NCI-H2029 treated with DMSO at 0.1 percent for 48 hours (cell line): ENCODE data around the gene RETREG3.
A peak's percentile ranks its signal among the peaks of the same experiment; 100 is the strongest.
"Not testable (repeated sequence)": the region's sequence is repeated elsewhere in the genome, so short reads cannot be mapped to it uniquely, and the experiment has no call there.

ENCODE experiments used
- DNase-seq: peaks from one replicate; lab custom pipeline; 2025; lab: John Stamatoyannopoulos, UW

Gene RETREG3

DNA sequence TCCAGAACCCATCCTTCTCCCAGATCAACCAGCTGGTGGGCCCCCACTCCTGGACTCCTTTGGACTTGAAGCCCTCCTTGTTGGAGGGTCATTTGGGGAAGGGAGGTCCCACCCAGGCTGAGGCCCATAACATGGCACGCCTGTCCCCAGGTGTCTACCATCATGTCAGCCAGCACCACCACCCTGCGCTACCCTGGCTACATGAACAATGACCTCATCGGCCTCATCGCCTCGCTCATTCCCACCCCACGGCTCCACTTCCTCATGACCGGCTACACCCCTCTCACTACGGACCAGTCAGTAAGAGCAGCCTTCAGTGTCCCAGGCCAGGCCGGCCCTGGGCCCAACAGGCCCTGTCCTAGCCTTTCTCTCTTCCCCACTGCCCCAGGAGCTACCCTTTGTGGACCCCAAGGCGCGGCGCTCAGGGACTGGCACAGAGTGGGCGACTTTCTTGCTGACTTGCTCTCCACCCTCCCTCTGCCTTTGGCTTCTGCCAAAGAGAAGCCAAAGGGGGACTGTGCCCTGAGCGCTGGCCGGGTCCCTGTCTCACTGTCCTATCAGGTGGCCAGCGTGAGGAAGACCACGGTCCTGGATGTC, 4.6 kb upstream of the RETREG3 start:
- DNase-seq = no peak

DNA sequence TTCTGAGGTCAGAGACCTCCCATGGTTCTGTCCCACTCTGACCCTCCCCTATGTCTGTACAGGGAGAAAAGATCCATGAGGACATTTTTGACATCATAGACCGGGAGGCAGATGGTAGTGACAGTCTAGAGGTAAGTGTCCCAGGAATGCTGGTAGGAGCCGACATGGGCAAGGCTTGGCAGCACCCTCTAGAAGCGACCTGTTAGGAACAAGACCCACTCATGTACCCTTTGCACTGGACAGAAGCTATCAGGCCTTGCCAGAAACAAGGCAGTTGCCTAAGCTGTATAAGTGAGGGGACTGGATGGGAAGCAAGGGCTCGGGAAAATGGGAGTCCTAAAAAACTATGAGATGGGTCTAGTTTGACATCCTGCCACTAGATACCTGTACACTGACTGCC, 2.8 kb upstream of the RETREG3 start:
- no peak for DNase-seq

DNA sequence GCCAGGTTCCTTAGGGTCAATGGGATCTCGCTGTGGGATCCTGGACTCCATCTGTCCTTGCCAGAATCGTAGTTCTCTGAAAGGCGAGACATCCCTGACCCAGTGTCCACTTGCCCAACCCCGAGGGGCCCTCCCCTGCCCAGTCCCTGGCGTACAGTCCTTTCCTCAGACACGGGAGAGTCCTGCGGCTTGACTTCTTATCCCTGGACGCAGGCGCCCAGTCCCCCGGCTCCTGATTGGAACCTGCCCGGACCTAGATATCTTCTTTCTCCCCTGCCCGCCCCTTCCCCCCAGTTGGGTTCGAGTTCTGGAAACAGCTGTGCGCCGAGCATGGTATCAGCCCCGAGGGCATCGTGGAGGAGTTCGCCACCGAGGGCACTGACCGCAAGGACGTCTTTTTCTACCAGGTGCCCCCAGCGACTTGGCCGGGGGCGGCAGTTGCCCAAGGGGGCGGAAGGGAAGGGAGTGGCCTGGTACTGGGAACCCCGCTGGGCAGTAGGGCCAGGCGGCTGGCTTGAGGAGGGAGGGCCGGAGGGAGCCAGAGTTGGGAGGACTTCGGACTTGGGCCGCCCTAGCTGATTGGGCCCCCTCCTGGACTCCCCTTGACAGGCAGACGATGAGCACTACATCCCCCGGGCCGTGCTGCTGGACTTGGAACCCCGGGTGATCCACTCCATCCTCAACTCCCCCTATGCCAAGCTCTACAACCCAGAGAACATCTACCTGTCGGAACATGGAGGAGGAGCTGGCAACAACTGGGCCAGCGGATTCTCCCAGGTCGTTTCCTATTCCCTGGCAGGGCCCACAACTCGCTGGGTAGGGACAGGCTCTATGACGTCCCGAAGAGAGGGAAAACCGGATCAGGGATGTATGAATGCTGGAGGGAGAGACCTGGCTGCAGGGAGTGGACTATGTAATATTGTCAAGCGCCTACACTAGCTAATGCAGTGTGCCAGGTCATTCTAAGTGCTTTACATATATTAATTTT, 934 bp upstream of the RETREG3 start:
- not testable (repeated sequence) for DNase-seq

DNA sequence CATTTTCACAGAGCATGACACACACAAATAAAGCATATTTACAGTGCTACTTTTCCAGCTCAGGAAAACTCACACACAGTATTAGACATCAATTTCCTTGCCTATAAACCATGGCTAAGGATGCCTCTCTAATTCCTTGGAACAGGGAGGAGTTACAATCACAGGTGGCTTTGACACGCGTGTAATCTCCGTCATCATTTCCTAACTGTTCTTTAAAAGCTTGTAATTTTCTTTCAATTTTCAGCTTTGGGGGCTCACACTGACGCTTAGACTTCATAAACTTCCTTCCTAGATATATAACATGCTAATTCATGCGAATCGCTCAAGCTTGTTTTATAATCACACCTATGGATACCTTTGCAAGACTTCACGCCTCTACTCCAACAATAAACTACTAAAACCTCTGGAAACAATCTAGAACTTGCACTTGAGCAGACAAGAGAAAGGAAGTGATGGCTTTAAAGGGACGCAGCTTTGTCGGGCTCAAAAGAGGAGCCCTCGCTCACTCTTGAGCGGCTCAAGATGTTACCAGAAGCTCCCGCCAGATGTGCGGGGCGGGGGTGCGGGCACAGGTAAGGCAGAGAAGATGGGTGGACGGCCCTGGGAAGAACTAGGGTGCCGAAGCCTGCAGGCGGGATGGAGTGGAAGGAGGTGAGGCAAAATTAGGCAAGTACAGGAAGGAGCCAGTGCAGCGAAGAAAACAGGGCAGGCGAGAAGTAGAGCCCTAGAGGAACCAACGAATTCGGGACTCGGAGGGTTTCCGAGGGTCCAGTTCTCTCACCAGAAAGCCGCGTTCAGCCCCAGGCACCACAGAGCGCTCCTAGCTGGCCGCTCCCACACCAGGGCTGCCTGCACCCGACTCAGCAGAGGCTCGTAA, 631 bp downstream of the RETREG3 start:
- no peak for DNase-seq

DNA sequence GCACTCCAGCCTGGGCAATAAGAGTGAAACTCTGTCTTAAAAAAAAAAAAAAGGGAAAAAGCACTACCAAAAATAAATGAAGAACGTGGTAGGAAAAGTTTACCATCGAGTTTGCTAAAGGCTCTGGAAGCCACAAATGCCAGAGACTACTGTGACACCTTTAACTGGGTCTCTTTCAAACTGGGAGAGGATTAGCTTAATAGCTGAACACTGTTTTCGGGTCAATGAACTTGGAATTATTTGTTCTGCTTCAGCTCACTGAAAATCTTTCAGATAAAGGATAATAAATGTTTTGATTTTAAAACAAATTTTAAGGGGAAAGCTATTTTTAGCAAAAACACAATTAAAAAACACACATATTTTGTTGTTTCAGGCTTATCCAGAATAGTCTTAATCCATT, 1.4 kb downstream of the RETREG3 start:
- DNase-seq = no peak

DNA sequence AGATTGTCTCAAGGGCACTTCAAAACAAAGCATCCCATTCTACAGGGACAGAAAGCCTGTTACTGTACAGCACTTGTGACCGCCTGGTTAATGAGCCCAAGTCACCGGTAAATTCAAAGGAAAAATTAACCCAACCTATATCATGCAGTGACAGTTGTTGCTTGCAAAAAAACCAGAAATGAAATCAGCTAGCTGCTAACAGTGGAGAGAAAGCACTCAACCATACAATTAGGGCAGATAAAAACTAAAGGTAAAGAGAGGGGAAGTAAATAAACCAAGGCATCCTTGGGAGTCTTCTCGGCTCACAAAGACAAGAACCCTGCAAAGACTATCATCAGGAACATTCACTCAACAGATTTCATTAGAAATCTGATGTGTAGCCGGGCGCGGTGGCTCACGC, 5.9 kb downstream of the RETREG3 start:
- DNase-seq = no peak

DNA sequence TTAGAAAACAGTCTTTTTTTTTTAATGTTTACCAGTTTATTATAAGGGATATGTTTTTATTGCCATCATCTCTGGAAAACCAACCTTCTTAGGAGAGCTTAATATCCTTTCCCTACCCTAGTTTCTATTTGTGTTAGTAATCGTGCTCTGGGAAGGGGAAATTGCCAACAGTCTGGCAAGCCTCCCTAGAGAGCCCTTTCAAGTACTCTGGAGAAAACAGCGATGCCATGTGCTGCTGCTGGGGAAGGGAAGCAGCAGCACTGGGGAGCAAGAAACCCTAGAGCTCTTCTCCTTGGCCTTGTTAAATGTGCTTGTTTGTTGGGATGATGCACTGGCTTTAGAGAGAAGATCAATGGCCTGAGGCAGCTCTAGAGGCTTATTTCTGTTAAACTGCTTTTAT, 10.3 kb downstream of the RETREG3 start:
- DNase-seq = peak; percentile 52

DNA sequence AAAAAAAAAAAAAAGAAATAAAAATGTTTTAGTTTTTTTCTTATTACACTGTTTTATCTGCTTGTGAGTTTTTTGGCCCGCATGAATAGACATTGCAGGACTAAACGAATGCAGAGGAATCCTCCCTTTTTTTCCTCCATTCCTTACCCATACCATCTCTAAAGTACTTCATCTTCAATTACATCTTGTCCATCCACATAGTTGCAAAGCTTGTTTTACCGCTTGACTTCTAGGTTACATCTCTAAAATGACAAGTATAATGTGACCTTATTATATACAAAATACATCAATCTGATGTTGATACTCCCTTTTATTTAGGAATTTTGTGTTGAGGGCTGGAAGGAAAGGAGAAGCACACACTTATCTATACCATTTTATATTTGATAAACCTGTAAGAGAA, 12.8 kb downstream of the RETREG3 start:
- DNase-seq = no peak

DNA sequence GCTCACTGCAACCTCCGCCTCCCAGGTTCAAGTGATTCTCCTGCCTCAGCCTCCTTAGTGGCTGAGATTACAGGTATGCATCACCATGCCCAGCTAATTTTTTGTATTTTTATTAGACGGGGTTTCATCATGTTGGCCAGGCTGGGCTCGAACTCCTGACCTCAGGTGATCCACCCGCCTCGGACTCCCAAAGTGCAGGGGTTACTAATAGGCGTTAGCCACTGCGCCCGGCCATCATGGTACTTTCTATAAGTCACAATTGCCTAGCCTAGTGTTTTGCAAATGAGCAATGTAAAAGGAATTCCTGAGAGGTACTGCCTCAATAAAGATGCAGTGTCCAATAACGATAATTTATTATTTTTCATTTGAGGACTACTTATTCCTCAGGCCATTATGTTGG, 17.8 kb downstream of the RETREG3 start:
- no peak for DNase-seq

DNA sequence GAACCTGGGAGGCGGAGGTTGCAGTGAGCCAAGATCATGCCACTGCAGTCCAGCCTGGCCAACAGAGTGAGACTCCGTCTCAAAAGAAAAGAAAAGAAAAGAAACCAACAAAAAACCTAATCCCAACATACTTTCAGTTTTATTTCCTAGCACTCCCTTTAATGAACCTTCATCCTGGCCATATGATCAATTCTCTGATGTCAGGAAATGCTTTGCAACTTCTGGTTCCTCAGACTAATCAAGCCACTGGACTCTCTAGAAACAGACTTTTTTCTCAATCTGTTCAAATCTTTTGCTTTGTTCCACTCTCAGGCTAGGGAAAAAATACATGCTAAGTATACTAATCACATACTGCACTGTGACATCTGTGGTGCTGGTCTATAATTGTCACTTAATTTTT, 18.3 kb downstream of the RETREG3 start:
- no peak for DNase-seq

DNA sequence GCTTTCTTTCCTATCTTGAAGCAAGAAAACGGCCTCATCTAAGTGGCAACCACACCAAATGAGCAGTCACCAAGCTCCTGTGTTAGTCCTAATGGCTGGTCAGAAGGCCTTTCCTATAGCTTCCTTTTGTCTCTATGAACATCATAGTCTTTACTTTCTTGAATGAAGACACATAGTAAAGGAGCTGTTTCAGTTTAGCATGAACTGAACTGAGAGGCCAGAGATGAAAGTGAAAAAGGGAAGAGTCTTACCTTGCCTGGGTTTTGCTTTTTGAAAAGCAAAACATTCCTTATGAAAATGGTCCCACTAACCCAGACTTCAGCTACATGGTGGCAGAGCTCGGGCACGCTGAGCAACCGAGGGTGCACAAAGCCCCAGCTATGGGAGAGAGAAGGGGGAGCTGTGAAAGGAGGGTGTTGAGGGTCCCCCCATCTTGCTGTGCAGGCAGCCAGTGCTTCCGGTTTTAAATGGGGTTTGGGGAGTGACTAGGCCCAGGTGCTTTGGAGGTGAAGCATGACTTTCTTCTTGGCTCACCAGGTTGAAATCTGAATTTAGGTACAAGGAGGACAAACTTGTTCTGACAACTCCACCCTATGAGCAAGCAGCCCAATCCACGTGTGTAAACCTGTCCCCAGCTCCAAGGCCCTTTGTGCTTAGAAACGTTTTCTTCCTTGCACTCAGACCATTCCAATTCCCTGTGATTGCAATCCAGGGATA, 22.5 kb downstream of the RETREG3 start:
- no peak for DNase-seq

DNA sequence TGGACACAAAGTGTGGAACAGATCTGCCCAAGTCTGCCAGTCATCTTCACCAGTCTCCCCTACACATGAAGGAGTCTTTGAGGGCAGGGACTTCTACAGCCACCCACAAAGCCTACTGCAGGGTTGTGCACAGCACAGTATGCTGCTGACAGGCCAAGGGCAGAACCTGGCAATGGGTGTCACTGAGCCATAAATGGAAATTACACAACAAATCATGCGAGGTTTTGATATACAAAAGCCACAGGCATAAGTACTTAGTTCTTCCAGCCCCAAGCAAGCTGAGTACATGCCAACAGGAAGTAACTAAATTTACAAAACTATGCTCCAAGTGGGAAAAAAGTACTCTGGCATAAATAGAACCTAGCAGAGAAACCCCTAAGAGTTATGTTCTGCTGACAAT, 23.8 kb downstream of the RETREG3 start:
- DNase-seq = no peak

DNA sequence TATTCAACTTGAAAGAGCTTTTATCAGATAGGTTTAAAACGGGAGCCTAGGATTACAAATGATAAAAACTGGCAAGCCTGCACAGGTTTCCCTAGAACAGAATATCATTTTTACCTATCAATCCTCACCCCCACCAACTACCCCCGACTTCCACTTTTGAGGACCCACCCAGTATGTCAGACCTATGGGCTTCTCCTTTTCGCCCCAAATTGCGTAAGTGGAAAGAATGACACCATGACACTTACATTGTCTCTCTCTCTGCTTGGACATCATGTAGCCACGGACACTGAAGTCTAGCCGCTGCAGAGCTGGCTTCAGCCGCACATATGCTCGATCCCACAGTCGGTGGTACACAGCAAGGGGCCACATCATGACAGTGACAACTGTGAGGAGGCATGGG, 24.3 kb downstream of the RETREG3 start:
- no peak for DNase-seq

DNA sequence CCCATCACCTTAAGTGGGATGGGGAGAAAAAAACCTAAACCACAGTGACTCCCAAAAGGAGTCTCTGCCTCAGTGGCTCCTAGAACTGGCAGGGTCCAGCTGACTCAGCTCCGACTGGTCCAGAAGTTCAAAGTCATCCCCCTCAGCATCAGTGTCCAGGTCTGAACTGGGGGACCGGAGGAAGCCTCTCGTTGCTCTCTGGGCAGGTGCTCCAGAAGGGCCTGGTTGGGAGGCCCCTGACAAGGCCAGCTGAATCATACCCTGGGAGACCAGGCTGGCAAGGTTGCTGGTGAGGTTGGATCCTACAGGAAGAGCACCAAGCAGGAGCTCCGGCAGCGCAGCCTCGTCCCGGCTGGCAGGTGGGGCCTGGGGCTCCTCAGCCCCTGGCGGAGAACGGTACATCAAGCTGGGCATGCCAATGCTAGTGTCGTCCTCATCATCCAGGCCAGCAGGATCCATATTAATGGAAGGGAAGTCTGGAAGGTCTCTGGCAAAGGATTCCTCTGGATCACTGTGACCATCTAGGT, 27.4 kb downstream of the RETREG3 start:
- DNase-seq = no peak

DNA sequence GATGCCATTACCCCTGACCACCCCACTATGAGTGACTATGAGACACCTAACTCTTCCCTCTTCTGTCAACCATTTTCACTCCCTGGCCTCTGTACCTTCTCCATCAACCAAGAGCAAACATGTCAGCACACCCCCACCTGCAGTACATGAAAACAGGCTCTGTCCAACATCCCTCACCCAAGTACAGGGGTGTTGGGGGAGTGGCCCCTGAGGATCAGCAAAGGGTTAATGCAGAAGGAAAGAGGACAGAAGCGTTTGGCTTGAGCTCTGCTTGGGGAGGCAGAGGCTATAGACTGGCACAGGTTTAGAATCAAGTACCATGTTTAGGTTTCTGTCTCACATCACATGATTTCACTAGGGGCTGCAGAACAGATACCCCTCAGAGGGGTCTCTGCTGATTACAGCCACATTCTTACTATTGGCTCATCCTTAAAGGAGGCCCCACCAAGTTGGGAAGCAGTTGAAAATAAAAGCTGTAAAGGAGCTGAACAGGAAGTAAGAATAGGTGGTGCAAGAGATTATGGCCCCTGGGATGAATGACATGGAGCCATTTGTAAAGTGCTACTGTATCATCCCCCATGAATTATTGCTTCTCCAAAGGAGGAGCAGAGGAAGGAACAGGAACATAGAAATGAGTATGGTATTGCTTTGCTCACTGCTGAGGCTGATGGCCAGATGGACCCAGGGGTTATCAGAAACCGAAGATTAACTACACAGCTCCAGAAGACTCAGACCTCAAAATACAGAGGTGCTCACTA, 29.2 kb downstream of the RETREG3 start:
- DNase-seq = no peak

DNA sequence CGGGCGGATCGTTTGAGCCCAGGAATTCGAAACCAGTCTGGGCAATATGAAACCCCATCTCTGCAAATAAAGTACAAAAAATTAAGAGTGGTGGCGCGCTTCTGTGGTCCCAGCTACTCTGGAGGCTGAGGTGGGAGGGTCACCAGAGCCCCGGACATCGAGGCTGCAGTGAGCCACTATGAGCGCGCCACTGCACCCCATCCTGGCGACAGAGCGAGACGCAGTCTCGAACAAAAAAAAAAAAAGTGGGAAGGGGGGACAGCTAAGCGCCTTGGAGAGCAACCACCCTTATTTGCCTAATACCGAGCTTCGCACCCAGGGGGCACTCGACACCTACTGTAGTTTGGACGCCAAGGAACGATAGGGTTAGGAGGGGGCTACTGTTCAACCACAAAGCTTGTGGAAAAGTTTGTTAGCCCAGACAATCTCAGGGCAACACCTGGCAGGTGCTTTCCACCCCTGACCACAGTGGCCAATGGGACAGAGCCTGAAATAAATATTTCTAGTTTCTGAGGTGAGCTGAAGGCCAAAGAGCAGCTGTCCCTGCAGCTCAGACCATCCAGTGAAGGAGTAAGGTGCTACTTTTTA, 30.8 kb downstream of the RETREG3 start:
- DNase-seq = peak; percentile 22

DNA sequence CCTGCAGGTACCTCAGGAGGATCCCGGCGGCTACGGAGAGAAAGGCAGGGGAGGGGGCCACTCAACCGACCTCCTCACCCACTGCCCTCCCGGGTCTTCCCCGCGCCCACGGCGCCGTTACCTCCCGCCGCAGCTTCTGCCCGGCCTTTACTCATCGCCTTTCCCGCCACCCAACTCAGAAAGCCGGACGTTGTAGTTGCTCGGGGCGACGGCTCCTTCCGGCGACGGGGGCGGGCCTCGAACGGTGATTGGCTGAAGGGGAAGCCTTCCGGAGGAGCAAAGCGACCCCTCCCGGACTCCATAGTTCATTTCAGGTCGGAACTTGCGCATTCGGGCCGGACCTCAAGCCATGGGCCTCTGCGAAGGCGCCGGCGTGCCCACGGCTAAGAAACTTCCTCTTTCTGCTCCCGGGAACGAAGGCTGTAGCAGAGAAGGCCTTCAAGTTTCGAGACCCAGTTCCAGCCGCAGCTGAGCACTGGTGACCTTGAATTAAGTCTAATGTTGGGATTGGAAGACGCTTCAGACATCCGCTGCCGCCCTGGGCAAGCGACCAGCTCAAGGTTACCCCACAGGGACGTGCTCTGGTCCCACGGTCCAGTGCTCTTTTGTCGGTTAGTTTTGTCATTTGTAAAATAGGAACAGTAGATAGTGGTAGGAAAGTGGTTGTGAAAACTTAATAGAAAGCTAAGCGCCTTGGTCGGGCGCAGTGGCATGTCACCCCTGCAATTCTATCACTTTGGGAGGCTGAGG, 31.5 kb downstream of the RETREG3 start, which contains the start of gene PSMC3IP:
Gene PSMC3IP, minus strand, starts transcription at position 198 of the 750 bp plus-strand sequence. Its CDS starts 43 bp downstream, at position 155.
- peak; percentile 50 for DNase-seq

DNA sequence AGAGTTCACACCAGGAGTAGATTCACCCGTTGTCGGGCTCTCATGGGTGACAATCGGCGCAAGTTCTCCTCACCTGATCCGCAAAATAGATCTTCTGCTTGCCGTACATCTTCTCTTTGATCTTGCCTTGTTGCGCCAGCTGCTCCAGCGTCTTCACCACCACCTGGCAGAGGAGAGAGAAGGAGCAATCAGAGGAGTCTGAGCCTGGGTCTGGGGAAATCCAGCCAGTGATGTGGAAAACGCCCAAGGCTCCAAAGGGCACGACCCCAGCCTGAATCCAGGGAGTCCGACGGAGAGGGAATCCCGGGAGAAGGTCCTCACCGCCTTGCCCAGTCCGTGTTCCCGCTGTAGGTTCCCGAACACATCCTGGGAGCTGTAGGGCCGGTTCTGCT, 32.0 kb downstream of the RETREG3 start:
- DNase-seq = no peak

DNA sequence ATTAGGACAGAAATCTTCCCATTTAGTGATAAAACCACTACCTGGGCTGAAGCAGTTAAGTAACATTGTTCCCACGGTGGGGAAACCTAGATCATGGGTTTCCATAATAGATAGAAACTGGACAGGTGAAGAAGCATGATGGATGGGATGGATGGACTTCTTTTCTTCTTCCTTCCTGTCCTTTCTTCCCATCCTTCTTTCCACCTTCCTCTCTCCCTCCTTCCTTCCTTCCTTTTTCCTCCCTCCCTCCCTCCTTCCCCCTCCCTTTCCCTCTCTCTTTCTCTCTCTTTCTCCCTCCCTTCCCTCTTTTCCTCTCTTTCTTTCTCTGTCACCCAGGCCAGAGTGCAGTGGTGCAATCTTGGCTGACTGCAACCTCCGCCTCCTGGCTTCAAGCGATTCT, 34.7 kb downstream of the RETREG3 start:
- no peak for DNase-seq

DNA sequence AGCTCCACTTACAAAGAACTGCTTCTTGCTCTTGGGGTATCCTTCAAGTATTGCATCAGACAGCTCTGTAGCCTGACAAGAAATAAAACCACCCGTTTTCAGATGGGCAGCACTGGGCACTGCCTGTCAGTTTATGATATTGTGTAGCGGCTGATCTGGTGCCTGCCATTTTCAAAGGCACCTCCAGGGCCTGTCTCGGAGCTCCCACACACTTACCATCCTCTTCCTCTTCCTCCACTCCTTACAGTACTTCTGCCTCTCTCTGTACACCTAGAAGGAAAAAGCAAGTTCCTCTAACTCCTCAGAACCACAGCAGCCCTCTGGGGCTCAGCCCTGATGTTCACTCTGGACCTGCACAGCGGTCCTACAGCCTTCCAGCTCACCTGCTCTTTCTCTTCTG, 36.1 kb downstream of the RETREG3 start:
- no peak for DNase-seq
